GM21576 (cell line): ENCODE data around the gene PTGS1.
"Not testable (repeated sequence)": the region's sequence is repeated elsewhere in the genome, so short reads cannot be mapped to it uniquely, and the experiment has no call there.

Experiments used
- ATAC-seq: cut with Tn5 transposase; IDR thresholded peaks from one replicate; pipeline ENCODE4 v1.9.1; 2021; ENCODE audit warnings: mild to moderate bottlenecking, moderate library complexity; ENCODE audit not compliant: unreplicated experiment

Gene PTGS1

GRCh38 chr9:122394265-122395125 is 23.7 kb downstream of the PTGS1 start:
- no peak for ATAC-seq

DNA sequence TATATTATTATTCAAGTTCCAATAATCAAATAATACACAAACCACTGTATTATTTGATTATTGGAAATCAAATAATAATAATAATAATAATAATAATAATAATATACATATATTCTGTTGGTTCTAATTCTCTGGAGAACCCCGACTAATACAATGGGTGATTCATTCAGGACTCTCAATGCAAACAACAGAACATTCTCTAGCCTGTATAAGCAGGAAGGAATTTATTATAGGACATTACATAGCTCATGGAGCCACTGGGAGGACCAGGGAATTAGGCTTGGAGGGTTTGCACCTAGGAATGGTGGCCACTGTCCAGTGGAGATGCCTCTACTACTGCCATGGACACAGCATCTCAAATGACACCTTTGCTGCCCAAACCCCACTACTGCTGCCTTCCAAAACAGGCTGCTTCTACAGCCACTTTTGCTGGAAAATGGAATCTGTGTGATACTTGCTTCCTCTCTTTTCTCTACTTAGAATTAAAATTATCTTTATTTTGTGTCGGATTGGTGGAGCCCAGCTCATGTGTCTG is 25.9 kb downstream of the PTGS1 start:
- no peak for ATAC-seq

DNA sequence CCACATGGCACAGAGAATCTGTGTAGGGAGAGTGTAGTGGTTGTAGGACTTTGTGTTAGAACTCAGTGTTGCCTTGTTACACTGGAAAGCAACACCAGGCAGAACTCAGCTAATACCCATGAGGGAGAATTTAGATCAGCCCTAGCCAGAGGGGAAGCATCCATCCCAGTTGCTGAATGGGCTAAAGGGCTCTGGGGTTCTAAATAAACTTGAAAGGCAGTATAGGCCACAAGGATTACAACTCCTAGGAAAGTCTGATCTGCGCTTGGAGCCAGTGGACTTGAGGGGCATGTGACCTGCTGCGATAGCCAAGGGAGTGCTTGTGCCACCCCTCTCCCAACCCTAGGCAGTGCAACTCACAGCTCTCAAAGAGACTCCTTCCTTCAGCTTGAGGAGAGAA is 26.9 kb downstream of the PTGS1 start:
- ATAC-seq = no peak

- no peak for ATAC-seq
Observed at GRCh38 chr9:122398371-122398924, 27.6 kb downstream of the PTGS1 start.

GRCh38 chr9:122401896-122402295 is 31.1 kb downstream of the PTGS1 start:
- no peak for ATAC-seq

DNA sequence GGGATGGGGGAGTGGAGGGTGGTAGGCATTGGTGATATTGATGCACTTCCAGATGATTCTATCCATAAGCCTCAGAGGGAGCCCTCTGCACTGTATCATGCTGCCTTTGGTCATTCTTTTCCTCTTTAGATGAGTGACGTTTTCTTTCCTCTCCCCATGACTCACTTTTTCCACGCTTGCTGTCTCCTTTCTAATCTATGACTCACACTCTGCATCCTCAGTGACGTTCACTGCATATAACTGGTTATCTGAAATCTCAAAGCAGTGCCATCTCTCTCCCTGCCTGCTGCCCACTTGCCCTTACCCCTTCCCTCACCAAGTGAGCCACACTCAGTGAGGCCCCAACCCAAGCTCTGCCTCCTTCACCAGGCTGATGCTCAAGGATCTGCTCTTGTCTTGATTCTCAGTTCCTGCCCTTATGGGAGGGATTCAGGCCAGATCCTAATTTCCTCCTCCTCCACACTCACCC is 31.6 kb downstream of the PTGS1 start:
- ATAC-seq = no peak

GRCh38 chr9:122402874-122403273 is 32.0 kb downstream of the PTGS1 start:
- no peak for ATAC-seq

GRCh38 chr9:122403381-122404000 is 32.7 kb downstream of the PTGS1 start:
- ATAC-seq = no peak

DNA sequence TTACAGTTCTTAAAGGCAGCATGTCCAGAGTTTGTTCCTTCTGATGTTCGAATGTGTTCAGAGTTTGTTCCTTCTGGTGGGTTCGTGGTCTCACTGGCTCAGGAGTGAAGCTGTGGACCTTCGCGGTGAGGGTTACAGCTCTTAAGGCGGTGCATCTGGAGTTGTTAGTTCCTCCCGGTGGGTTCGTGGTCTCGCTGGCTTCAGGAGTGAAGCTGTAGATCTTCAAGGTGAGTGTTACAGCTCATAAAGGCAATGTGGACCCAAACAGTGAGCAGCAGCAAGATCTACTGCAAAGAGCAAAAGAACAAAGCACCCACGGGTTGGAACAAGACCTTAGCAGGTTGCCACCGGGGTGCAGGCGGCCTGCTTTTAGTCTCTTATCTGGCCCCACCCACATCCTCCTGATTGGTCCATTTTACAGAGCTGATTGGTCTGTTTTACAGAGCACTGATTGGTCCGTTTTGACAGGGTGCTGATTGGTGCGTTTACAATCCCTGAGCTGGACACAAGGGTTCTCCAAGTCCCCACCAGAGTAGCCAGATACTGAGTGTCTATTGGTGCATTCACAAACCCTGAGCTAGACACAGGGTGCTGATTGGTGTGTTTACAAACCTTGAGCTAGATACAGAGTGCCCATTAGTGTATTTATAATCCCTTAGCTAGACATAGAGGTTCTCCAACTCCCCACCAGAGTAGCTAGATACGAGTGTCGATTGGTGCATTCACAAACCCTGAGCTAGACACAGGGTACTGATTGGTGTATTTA is 34.7 kb downstream of the PTGS1 start:
- ATAC-seq = not testable (repeated sequence)

- ATAC-seq = no peak
Observed at GRCh38 chr9:122406070-122406890, 35.5 kb downstream of the PTGS1 start.

GRCh38 chr9:122414108-122414507 is 43.3 kb downstream of the PTGS1 start:
- ATAC-seq = not testable (repeated sequence)

GRCh38 chr9:122418016-122418415 is 47.2 kb downstream of the PTGS1 start:
- no peak for ATAC-seq

DNA sequence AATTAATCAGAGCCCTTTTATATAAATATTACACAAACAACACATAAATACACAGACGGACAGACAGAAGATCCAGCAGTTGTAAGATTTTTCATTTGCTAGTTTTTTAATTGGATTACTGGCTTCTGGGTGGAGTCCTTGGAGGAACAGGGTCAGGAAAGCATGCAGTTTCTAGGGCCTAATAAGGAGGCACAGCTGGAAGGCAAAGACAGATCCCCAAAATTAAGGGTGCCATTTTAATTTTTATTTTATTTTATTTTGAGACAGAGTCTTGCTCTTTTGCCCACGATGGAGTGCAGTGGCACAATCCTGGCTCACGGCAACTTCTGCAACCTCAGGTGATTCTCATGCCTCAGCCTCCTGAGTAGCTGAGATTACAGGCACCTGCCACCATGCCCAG is 49.5 kb downstream of the PTGS1 start:
- no peak for ATAC-seq

- no peak for ATAC-seq
Observed at GRCh38 chr9:122425087-122425486, 54.3 kb downstream of the PTGS1 start.

DNA sequence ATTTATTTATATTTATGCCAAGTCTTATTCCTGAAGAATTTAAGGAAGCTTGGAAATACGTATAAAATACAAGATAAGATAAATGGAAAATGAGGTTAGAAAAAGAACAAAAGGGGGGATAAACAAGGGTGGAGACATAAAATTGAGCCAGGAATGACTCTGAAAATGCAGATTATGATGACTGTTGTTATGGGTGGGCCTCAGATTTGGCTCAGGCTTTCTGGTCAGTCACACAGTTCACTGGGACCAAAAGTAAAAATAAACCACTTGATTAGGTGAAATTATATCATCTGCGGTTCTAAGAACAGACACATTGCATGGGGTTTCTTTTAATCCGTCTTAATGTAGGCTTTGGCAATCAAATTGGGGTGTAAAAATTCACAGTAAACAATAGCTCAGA is 55.9 kb downstream of the PTGS1 start:
- ATAC-seq = no peak

GRCh38 chr9:122442568-122442967 is 71.7 kb downstream of the PTGS1 start:
- ATAC-seq = no peak

- no peak for ATAC-seq
Observed at GRCh38 chr9:122444041-122444733, 73.4 kb downstream of the PTGS1 start.
